ENCODE data around the gene TSPAN15. TPM values are rescaled to one million over a fixed set of nuclear protein-coding genes. Genes with fewer than 3 reads are reported as not detected.

The TSPAN15 gene
- total and polyA plus RNA-seq, 2 of the 4 experiments (the other 2 are of a cell fraction): 0.48 TPM; not detected in 1

- no peak overlapping the region for H3K23ac ChIP-seq (ENCODE audit: low read depth, low read length)
- H3K9me3 ChIP-seq (ENCODE audit: control insufficient read depth, insufficient read depth, low read length): no peaks in the 10 kb centered on the region
- H2AK5ac ChIP-seq (ENCODE audit: low read depth, low read length): no peak overlapping the region
- no TSS peak for BruUV-seq (replicated peaks)
- dilution Hi-C loops (cut with HindIII; ENCODE audit: low sequenced_read_pairs, unreplicated experiment) (no loop called here), intact Hi-C loops (cut with micrococcal nuclease) (no loop called here), in situ Hi-C loops (cut with MboI; ENCODE audit: low sequenced_read_pairs) (loop anchor here (5.0 to 25.0 kb wide), 3 partner anchors 77 to 408 kb away; no protein-coding TSS in a partner anchor)
- ATAC-seq (ENCODE audit: low read depth) (no peak), DNase-seq (no peak)
- POLR2A ChIA-PET (ENCODE audit: unreplicated experiment): no interaction called here
- no peak overlapping the region for H3K56ac ChIP-seq (ENCODE audit: extremely low read depth, insufficient read depth, low read length)
- H2BK15ac ChIP-seq (ENCODE audit: low read depth, low read length): no peak overlapping the region
- no peaks in the 10 kb centered on the region for H3K36me3 ChIP-seq (ENCODE audit: control insufficient read depth, insufficient read depth, low read length)
- H2BK5ac ChIP-seq (ENCODE audit: low read depth, low read length, poor library complexity, severe bottlenecking): no peak overlapping the region
- peaks cover 54% of the 10 kb centered on the region for H3K27me3 ChIP-seq (ENCODE audit: control insufficient read depth, insufficient read depth, low read length)
- no peaks in the 10 kb centered on the region for H3K79me1 ChIP-seq (ENCODE audit: low read depth in 1 of 2, low read length in 2 of 2)
- no peaks in the 10 kb centered on the region for H4K20me1 ChIP-seq (ENCODE audit: insufficient read depth, low read length)
- no peak overlapping the region for H3K9ac ChIP-seq (ENCODE audit: low read depth, low read length)
- no peak overlapping the region for H3K27ac ChIP-seq (ENCODE audit: insufficient read depth, low read length)
- no peak overlapping the region for H3K4ac ChIP-seq (ENCODE audit: low read depth, low read length)
- no peak overlapping the region for H3K4me3 ChIP-seq (ENCODE audit: insufficient read depth, low read depth, low read length)
- H2BK120ac ChIP-seq (ENCODE audit: low read depth, low read length): no peak overlapping the region
- H2AK9ac ChIP-seq (replicated peaks; ENCODE audit: low read depth, low read length, poor library complexity): no peak overlapping the region
- H3K14ac ChIP-seq (replicated peaks; ENCODE audit: low read depth, low read length): no peak overlapping the region
- CTCF ChIA-PET: no interaction called here
- TF ChIP-seq RCOR1 (IDR thresholded peaks at IDR 0.05; ENCODE audit: insufficient replicate concordance, low read length): no peak
- no peak for TF ChIP-seq CTCF (conservative IDR thresholded peaks at IDR 0.05; ENCODE audit: low read depth, low read length)
- TF ChIP-seq MXI1 (IDR thresholded peaks at IDR 0.05; ENCODE audit: borderline replicate concordance, low read depth, low read length): no peak
- TF ChIP-seq CEBPB (IDR thresholded peaks at IDR 0.05; ENCODE audit: low read depth, low read length): no peak
- TF ChIP-seq NFE2L2 (IDR thresholded peaks at IDR 0.05; ENCODE audit: low read depth, low read length): no peak
- TF ChIP-seq SMC3 (IDR thresholded peaks at IDR 0.05; ENCODE audit: low read depth, low read length): no peak
- no peak for TF ChIP-seq CHD1 (IDR thresholded peaks at IDR 0.05; ENCODE audit: low read depth, low read length)
- no peak for TF ChIP-seq RFX5 (IDR thresholded peaks at IDR 0.05; ENCODE audit: low read depth, low read length)
- TF ChIP-seq FOS (IDR thresholded peaks at IDR 0.05; ENCODE audit: low read depth, low read length): no peak
- TF ChIP-seq POLR2A (IDR thresholded peaks at IDR 0.05; ENCODE audit: low read depth, low read length): no peak
- TF ChIP-seq RAD21 (IDR thresholded peaks at IDR 0.05; ENCODE audit: low read length): no peak
- no peak for TF ChIP-seq MAFK (IDR thresholded peaks at IDR 0.05; ENCODE audit: low read depth, low read length)
- TF ChIP-seq BHLHE40 (IDR thresholded peaks at IDR 0.05; ENCODE audit: low read depth, low read length): no peak
- no peak overlapping the region for H4K5ac ChIP-seq (ENCODE audit: low read depth, low read length)
- no peak overlapping the region for H2AFZ ChIP-seq (replicated peaks; ENCODE audit: low read length, poor library complexity)
- H3K18ac ChIP-seq (ENCODE audit: low read depth, low read length): no peak overlapping the region
- WGBS, 2 experiments (ENCODE audit: extremely low coverage in 2 of 2, insufficient read length in 1 of 2): no CpG with 5 or more reads among the region's 11 CpGs
- H3K9me1 ChIP-seq (ENCODE audit: insufficient read depth, low read length): no peaks in the 10 kb centered on the region
- H3K4me1 ChIP-seq (ENCODE audit: control insufficient read depth, insufficient read depth, low read length): no peaks in the 10 kb centered on the region
- H4K91ac ChIP-seq (ENCODE audit: insufficient read depth, low read depth, low read length): no peak overlapping the region
- no peak overlapping the region for H2BK20ac ChIP-seq (ENCODE audit: low read depth, low read length)
- H3K4me2 ChIP-seq (ENCODE audit: low read depth, low read length): no peak overlapping the region
- no peak overlapping the region for H4K8ac ChIP-seq (ENCODE audit: low read depth in 2 of 2, low read length in 2 of 2)
Measured at GRCh38 chr10:69503896-69504265, 52.6 kb downstream of the TSPAN15 start.
